MM.1S (cell line): ENCODE data around the gene AKAP13.

ENCODE experiments used
- CTCF ChIP-seq: fragments of 300-600 bp; sonication (generic); IDR thresholded peaks from 2 replicates; pipeline ENCODE4 v1.5.1; 2016; ENCODE audit warnings: antibody characterized with exemption, low read length, mixed read lengths
- EZH2 ChIP-seq: fragments of 300-600 bp; sonication (generic); optimal IDR thresholded peaks from 2 replicates; pipeline ENCODE3; 2017; ENCODE audit warnings: low read depth, mild to moderate bottlenecking, antibody characterized with exemption, low read length, mixed read lengths

GRCh38 chr15:85630311-85630710 is 249.9 kb downstream of the AKAP13 start:
- TF ChIP-seq CTCF (no peak), EZH2 (no peak)
